ENCODE data around the gene SNAPC1. TPM values are rescaled to one million over a fixed set of nuclear protein-coding genes. Genes with fewer than 3 reads are reported as not detected.
"Not testable (repeated sequence)": the region's sequence is repeated elsewhere in the genome, so short reads cannot be mapped to it uniquely, and the experiment has no call there.

The SNAPC1 gene
- total RNA-seq, 2 experiments from 2014 or later, result 9.2 to 10.2 TPM

GRCh38 chr14:61739133-61739532 lies 23.1 kb upstream of the SNAPC1 start:
- Mint-ChIP-seq H3K9me3 (no peaks in the 10 kb centered on the region), H3K4me3 (no peak overlapping the region), H3K4me1 (peaks cover 8% of the 10 kb centered on the region), H3K36me3 (peaks cover 48% of the 10 kb centered on the region), H3K27ac (no peak overlapping the region), H3K27me3 (no peaks in the 10 kb centered on the region)
- no peak for DNase-seq

GRCh38 chr14:61742371-61742770 lies 19.8 kb upstream of the SNAPC1 start:
- Mint-ChIP-seq H3K9me3 (no peaks in the 10 kb centered on the region), H3K4me1 (peaks cover 9% of the 10 kb centered on the region), H3K27ac (peak overlapping the region; percentile 45), H3K36me3 (peaks cover 40% of the 10 kb centered on the region), H3K27me3 (no peaks in the 10 kb centered on the region), H3K4me3 (no peak overlapping the region)
- no peak for DNase-seq

GRCh38 chr14:61744238-61744637 lies 18.0 kb upstream of the SNAPC1 start:
- DNase-seq, result no peak
- H3K4me1 Mint-ChIP-seq, result peaks cover 16% of the 10 kb centered on the region
- H3K9me3 Mint-ChIP-seq, result no peaks in the 10 kb centered on the region
- H3K4me3 Mint-ChIP-seq, result no peak overlapping the region
- peaks cover 42% of the 10 kb centered on the region for H3K36me3 Mint-ChIP-seq
- H3K27me3 Mint-ChIP-seq, result no peaks in the 10 kb centered on the region
- H3K27ac Mint-ChIP-seq, result no peak overlapping the region

GRCh38 chr14:61746346-61746745 lies 15.9 kb upstream of the SNAPC1 start:
- H3K27me3 Mint-ChIP-seq, H3K27ac Mint-ChIP-seq, DNase-seq, H3K4me3 Mint-ChIP-seq, H3K9me3 Mint-ChIP-seq: not testable (repeated sequence)
- Mint-ChIP-seq H3K36me3 (peaks cover 47% of the 10 kb centered on the region), H3K4me1 (peaks cover 22% of the 10 kb centered on the region)

- H3K4me1 Mint-ChIP-seq, result peaks cover 24% of the 10 kb centered on the region
- H3K36me3 Mint-ChIP-seq, result peaks cover 49% of the 10 kb centered on the region
- no peak overlapping the region for H3K4me3 Mint-ChIP-seq
- H3K9me3 Mint-ChIP-seq, result no peaks in the 10 kb centered on the region
- H3K27me3 Mint-ChIP-seq, result no peaks in the 10 kb centered on the region
- H3K27ac Mint-ChIP-seq, result peak overlapping the region; percentile 42
- DNase-seq, result no peak
Observed at GRCh38 chr14:61746881-61747280, 15.3 kb upstream of the SNAPC1 start.

- Mint-ChIP-seq H3K4me3 (no peak overlapping the region), H3K27ac (peak overlapping the region; percentile 42), H3K36me3 (peaks cover 51% of the 10 kb centered on the region)
Observed at GRCh38 chr14:61747342-61747741, 14.9 kb upstream of the SNAPC1 start.

GRCh38 chr14:61749264-61749663 lies 13.0 kb upstream of the SNAPC1 start:
- Mint-ChIP-seq H3K9me3 (no peaks in the 10 kb centered on the region), H3K4me1 (peaks cover 28% of the 10 kb centered on the region), H3K36me3 (peaks cover 51% of the 10 kb centered on the region), H3K27ac (no peak overlapping the region), H3K4me3 (peak overlapping the region; percentile 91), H3K27me3 (no peaks in the 10 kb centered on the region)
- no peak for DNase-seq

More at GRCh38 chr14:61747342-61747741, 14.9 kb upstream of the SNAPC1 start:
- Mint-ChIP-seq H3K9me3 (no peaks in the 10 kb centered on the region), H3K4me1 (peaks cover 26% of the 10 kb centered on the region), H3K27me3 (no peaks in the 10 kb centered on the region)
- DNase-seq, result no peak

GRCh38 chr14:61749867-61750266 lies 12.4 kb upstream of the SNAPC1 start:
- peaks cover 51% of the 10 kb centered on the region for H3K36me3 Mint-ChIP-seq
- no peak overlapping the region for H3K27ac Mint-ChIP-seq
- no peaks in the 10 kb centered on the region for H3K27me3 Mint-ChIP-seq
- DNase-seq, result no peak
- peak overlapping the region; percentile 91 for H3K4me3 Mint-ChIP-seq
- H3K4me1 Mint-ChIP-seq, result peaks cover 28% of the 10 kb centered on the region
- H3K9me3 Mint-ChIP-seq, result no peaks in the 10 kb centered on the region

GRCh38 chr14:61750708-61751474 lies 11.3 kb upstream of the SNAPC1 start:
- H3K4me3 Mint-ChIP-seq, result peak overlapping the region; percentile 91
- peaks cover 26% of the 10 kb centered on the region for H3K4me1 Mint-ChIP-seq
- H3K27ac Mint-ChIP-seq, result peak overlapping the region; percentile 91
- peaks cover 41% of the 10 kb centered on the region for H3K36me3 Mint-ChIP-seq
- no peaks in the 10 kb centered on the region for H3K9me3 Mint-ChIP-seq
- peak; percentile 88 for DNase-seq
- H3K27me3 Mint-ChIP-seq, result no peaks in the 10 kb centered on the region

GRCh38 chr14:61751475-61751989 lies 10.7 kb upstream of the SNAPC1 start:
- no peaks in the 10 kb centered on the region for H3K27me3 Mint-ChIP-seq

GRCh38 chr14:61752626-61753025 lies 9.6 kb upstream of the SNAPC1 start:
- H3K9me3 Mint-ChIP-seq, result no peaks in the 10 kb centered on the region
- DNase-seq, result no peak
- H3K4me3 Mint-ChIP-seq, result no peak overlapping the region
- no peak overlapping the region for H3K27ac Mint-ChIP-seq
- peaks cover 20% of the 10 kb centered on the region for H3K4me1 Mint-ChIP-seq
- peaks cover 30% of the 10 kb centered on the region for H3K36me3 Mint-ChIP-seq
- H3K27me3 Mint-ChIP-seq, result no peaks in the 10 kb centered on the region

More at GRCh38 chr14:61751475-61751989, 10.7 kb upstream of the SNAPC1 start:
- H3K27ac Mint-ChIP-seq, result peak overlapping the region; percentile 61
- peak overlapping the region; percentile 69 for H3K4me3 Mint-ChIP-seq
- no peaks in the 10 kb centered on the region for H3K9me3 Mint-ChIP-seq
- peaks cover 24% of the 10 kb centered on the region for H3K4me1 Mint-ChIP-seq
- no peak for DNase-seq
- peaks cover 36% of the 10 kb centered on the region for H3K36me3 Mint-ChIP-seq

- Mint-ChIP-seq H3K27ac (no peak overlapping the region), H3K36me3 (peaks cover 26% of the 10 kb centered on the region), H3K4me3 (no peak overlapping the region), H3K27me3 (no peaks in the 10 kb centered on the region), H3K9me3 (no peaks in the 10 kb centered on the region), H3K4me1 (peaks cover 16% of the 10 kb centered on the region)
- DNase-seq, result no peak
Observed at GRCh38 chr14:61753631-61754030, 8.6 kb upstream of the SNAPC1 start.

- Mint-ChIP-seq H3K4me3 (no peak overlapping the region), H3K36me3 (peaks cover 21% of the 10 kb centered on the region), H3K27ac (no peak overlapping the region), H3K9me3 (no peaks in the 10 kb centered on the region), H3K27me3 (no peaks in the 10 kb centered on the region), H3K4me1 (peaks cover 13% of the 10 kb centered on the region)
- no peak for DNase-seq
Observed at GRCh38 chr14:61754627-61755381, 7.4 kb upstream of the SNAPC1 start.

GRCh38 chr14:61755382-61755742 lies 6.9 kb upstream of the SNAPC1 start:
- H3K4me1 Mint-ChIP-seq, DNase-seq, H3K27me3 Mint-ChIP-seq, H3K9me3 Mint-ChIP-seq, H3K27ac Mint-ChIP-seq, H3K4me3 Mint-ChIP-seq: not testable (repeated sequence)
- H3K36me3 Mint-ChIP-seq, result peaks cover 15% of the 10 kb centered on the region

- H3K36me3 Mint-ChIP-seq, result peaks cover 12% of the 10 kb centered on the region
- no peak for DNase-seq
- H3K4me3 Mint-ChIP-seq, result no peak overlapping the region
- no peaks in the 10 kb centered on the region for H3K9me3 Mint-ChIP-seq
- H3K27me3 Mint-ChIP-seq, result no peaks in the 10 kb centered on the region
- H3K27ac Mint-ChIP-seq, result no peak overlapping the region
- H3K4me1 Mint-ChIP-seq, result peaks cover 6% of the 10 kb centered on the region
Observed at GRCh38 chr14:61756135-61756534, 6.1 kb upstream of the SNAPC1 start.
